Thyroid gland (tissue), 4 donors: ENCODE measurements around the gene SYAP1. TPM values are rescaled to one million over a fixed set of nuclear protein-coding genes. Genes with fewer than 3 reads are reported as not detected.

Source experiments
- DNase-seq, 2 donors: peaks; one replicate each; pipeline ENCODE4 v3.0.0-alpha.2; 2019
- H3K27ac ChIP-seq, 3 donors: fragments of 200-600 bp; sonication (generic); 1 replicate in 2 of 3; 2 replicates in 1 of 3; pipeline ENCODE4 v1.5.1; 2016 to 2019; ENCODE audit warnings: mild to moderate bottlenecking in 1 of 3, moderate library complexity in 1 of 3
- H3K27me3 ChIP-seq: fragments of 200-600 bp; sonication (generic); one replicate; pipeline ENCODE4 v1.5.1; 2019
- H3K36me3 ChIP-seq, 2 donors: fragments of 200-600 bp; sonication (generic); one replicate each; pipeline ENCODE4 v1.5.1; 2016 to 2019
- H3K4me1 ChIP-seq, 2 donors: fragments of 200-600 bp; sonication (generic); one replicate each; pipeline ENCODE4 v1.5.1; 2017 to 2019
- H3K4me3 ChIP-seq, 3 donors: fragments of 200-600 bp; sonication (generic); replicated peaks in 1 of 3; 1 replicate in 2 of 3; 2 replicates in 1 of 3; pipeline ENCODE4 v1.5.1; 2016; ENCODE audit warnings: mild to moderate bottlenecking in 1 of 3
- H3K9me3 ChIP-seq: fragments of 200-600 bp; sonication (generic); one replicate; pipeline ENCODE4 v1.5.1; 2017
- CTCF ChIP-seq, 6 experiments: fragments of 200-600 bp in 3 of 6; fragments of 450-650 bp in 3 of 6; sonication (generic) in 3 of 6; IDR thresholded peaks; one replicate each; pipeline ENCODE4 v1.5.1; 2016 to 2019; ENCODE audit warnings: antibody characterized with exemption in 6 of 6, mild to moderate bottlenecking in 2 of 6, inconsistent platforms in 1 of 6, moderate library complexity in 1 of 6
- POLR2A ChIP-seq, 2 donors: fragments of 450-650 bp; IDR thresholded peaks; one replicate each; pipeline ENCODE4 v1.6.1; 2017; ENCODE audit warnings: antibody characterized with exemption in 2 of 2, mild to moderate bottlenecking in 2 of 2, moderate library complexity in 1 of 2
- WGBS, 2 donors: methylation state at CpG; one replicate each; pipeline ENCODE4 v1.1.5; 2017; 5-methylcytosine and 5-hydroxymethylcytosine counted together
- intact Hi-C: fragments of 100-400 bp; cut with DNase I; formaldehyde crosslinking; loops from one replicate; pipeline ENCODE4 v1.15.1; 2023
- small RNA-seq: library from RNA; depleted of rRNA; stranded (forward); fragments of <200 nt; gene quantifications from one replicate; pipeline ENCODE3, GENCODE V24; 2016
- total RNA-seq, 4 donors: library from RNA; depleted of rRNA; stranded (reverse); fragments of >200 nt; gene quantifications; one replicate each; pipeline ENCODE4 v1.2.3, GENCODE V29; 2016

Gene SYAP1
- total RNA-seq, 4 donors from 2014 or later = 24.7 to 34.2 (median 31.0) TPM

DNA sequence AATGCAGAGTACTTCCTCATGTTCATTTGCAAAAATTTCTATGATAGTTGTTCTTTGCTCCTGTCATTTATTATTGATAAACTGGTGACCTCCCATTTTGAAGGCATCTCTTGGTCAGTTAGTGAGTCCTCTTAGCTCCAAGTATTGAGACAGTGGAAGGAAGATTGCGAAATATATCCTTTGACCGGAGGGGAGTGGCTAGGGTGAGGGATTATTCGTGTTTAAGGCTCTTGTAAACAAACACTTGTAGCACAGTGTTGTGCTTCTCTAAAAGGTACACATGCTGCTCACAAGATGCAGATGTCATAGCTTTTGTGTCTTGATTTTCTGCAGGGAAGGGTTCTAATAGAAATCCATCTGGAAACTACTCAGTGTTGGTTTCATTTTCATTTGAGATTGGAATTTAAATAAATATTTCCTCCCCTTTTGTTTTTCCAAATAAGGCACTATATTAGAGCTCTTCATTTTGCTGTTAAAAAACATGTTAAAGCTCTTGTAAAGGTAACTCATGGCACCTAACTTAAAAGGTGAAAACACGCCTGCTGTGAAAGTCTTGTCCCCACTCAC, 88.6 kb downstream of the SYAP1 start:
- 44 to 51% methylated on average over 4 of the region's 4 CpGs for WGBS, 2 donors
- TF ChIP-seq CTCF (IDR thresholded peaks at IDR 0.05) (no peak), POLR2A (IDR thresholded peaks at IDR 0.05) (no peak)
- Histone ChIP-seq H3K4me1 (peaks cover 6 to 7% of the 10 kb centered on the region in 2 donors), H3K9me3 (no peaks in the 10 kb centered on the region), H3K4me3 (no peak overlapping the region), H3K27ac (peak overlapping the region in 1 of 3 donors; percentile 6), H3K36me3 (no peaks in the 10 kb centered on the region), H3K27me3 (no peaks in the 10 kb centered on the region)
- no peak for DNase-seq
- intact Hi-C loops = no loop called here

DNA sequence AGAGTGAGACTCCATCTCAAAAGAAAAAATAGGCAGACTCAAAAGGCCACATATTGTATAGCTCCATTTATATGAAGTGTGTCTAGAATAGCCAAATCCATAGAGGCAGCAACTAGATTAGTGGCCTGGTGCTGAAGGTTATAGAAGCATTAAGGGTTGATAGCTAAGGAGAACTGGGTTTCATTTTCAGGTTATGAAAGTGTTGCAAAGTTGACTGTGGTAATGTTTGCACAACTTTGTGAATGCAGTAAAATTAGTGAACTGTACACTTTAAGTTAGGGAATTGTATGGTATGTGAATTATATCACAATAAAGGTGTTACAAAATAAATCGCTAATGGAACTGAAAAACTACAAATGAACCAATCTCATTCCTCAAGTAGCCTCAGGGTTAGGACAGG, 95.2 kb downstream of the SYAP1 start:
- Histone ChIP-seq H3K27me3 (no peaks in the 10 kb centered on the region), H3K9me3 (no peaks in the 10 kb centered on the region), H3K36me3 (peaks cover 0 to 5% of the 10 kb centered on the region in 2 donors), H3K4me3 (no peak overlapping the region), H3K27ac (no peak overlapping the region), H3K4me1 (no peaks in the 10 kb centered on the region)
- no peak for DNase-seq
- intact Hi-C loops = no loop called here
- WGBS, 2 donors = 96 to 100% methylated on average over 1 of the region's 1 CpG
- TF ChIP-seq POLR2A (IDR thresholded peaks at IDR 0.05) = no peak

Small RNAs within 50 kb of the gene (small RNA-seq; reads per million reads assigned to genes)
- gene RNU7-56P (not detected), gene RPL12P49 (not detected)

Other genes with a start within 250 kb of the SYAP1 start
- not detected for gene S100G, start 69.5 kb upstream of the SYAP1 start, total RNA-seq
- gene CTPS2, start 6.9 kb upstream of the SYAP1 start, total RNA-seq = 10 to 100 TPM; 15.9 to 25.0 (median 19.3) TPM
- 10 to 100 TPM; 14.7 to 17.9 (median 16.3) TPM for gene TXLNG, start 66.9 kb downstream of the SYAP1 start, total RNA-seq
- 10 to 100 TPM; 80.5 to 89.3 (median 86.3) TPM for gene RBBP7, start 150.8 kb downstream of the SYAP1 start, total RNA-seq
- gene REPS2, start 227.0 kb downstream of the SYAP1 start, total RNA-seq = 10 to 100 TPM in 1 of 4 donors, 1 to 10 TPM in 3; 6.7 to 14.5 (median 8.8) TPM